Measurements from ENCODE around the gene ANKRD2. TPM values are rescaled to one million over a fixed set of nuclear protein-coding genes. Genes with fewer than 3 reads are reported as not detected.

The ANKRD2 gene
- total and polyA plus RNA-seq, 7 donors = 254 to 5,473 (median 2,026) TPM

GRCh38 chr10:97577701-97578100 lies 5.1 kb downstream of the ANKRD2 start:
- ATAC-seq = no peak
- Histone ChIP-seq H3K36me3 (ENCODE audit: insufficient read depth in 1 of 2, low read depth in 1 of 2) (peaks cover 0 to 59% of the 10 kb centered on the region in 2 donors), H3K27me3 (ENCODE audit: insufficient read depth in 3 of 3, low read length in 2 of 3) (no peaks in the 10 kb centered on the region), H3K9me3 (no peaks in the 10 kb centered on the region), H3K27ac (peak overlapping the region; percentile 61), H3K4me1 (peaks cover 19% of the 10 kb centered on the region), H3K4me3 (no peak overlapping the region)
- WGBS, 3 donors = 78 to 82% (median 81%) methylated on average over 9 of the region's 9 CpGs
- DNase-seq = no peak
- intact Hi-C loops (cut with DNase I) = no loop called here
- TF ChIP-seq CTCF (IDR thresholded peaks at IDR 0.05) = no peak

DNA sequence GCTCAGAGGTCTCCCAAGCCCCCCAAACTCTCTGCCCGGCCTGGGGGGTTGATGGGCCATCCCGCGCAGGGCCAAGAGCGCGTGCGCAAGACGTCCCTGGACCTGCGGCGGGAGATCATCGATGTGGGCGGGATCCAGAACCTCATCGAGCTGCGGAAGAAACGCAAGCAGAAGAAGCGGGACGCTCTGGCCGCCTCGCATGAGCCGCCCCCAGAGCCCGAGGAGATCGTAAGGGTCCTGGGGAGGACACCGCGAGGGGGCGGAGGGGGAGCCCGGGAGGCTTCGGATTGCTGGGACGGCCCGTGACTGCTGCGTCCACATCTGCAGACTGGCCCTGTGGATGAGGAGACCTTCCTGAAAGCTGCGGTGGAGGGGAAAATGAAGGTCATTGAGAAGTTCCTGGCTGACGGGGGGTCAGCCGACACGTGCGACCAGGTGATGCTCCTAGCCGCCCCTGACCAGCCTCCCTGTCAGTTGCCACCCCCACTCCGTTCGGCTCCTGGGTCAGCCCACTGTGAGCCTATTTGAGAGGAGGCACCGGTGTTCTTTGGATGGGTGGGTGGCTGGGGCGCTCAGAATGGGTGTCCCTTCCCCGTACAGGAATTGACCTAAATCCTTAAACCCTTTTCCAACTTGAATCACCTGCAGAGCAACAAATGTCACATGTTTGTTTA lies 5.7 kb downstream of the ANKRD2 start:
- no peaks in the 10 kb centered on the region for H3K9me3 ChIP-seq
- DNase-seq (peak in 1 of 2 donors; percentile 50), ATAC-seq (no peak)
- WGBS, 3 donors = 77 to 82% (median 81%) methylated on average over 40 of the region's 40 CpGs
- no peak for TF ChIP-seq CTCF (IDR thresholded peaks at IDR 0.05)
- no peaks in the 10 kb centered on the region for H3K27me3 ChIP-seq (ENCODE audit: insufficient read depth in 3 of 3, low read length in 2 of 3)
- intact Hi-C loops (cut with DNase I) = no loop called here
- peaks cover 21% of the 10 kb centered on the region for H3K4me1 ChIP-seq
- no peak overlapping the region for H3K4me3 ChIP-seq
- peaks cover 0 to 61% of the 10 kb centered on the region in 2 donors for H3K36me3 ChIP-seq (ENCODE audit: insufficient read depth in 1 of 2, low read depth in 1 of 2)
- no peak overlapping the region for H3K27ac ChIP-seq

GRCh38 chr10:97580421-97581367 lies 8.1 kb downstream of the ANKRD2 start:
- DNase-seq = peak in 1 of 2 donors; percentile 49
- no peak for ATAC-seq
- Histone ChIP-seq H3K36me3 (ENCODE audit: insufficient read depth in 1 of 2, low read depth in 1 of 2) (peaks cover 0 to 61% of the 10 kb centered on the region in 2 donors), H3K27me3 (ENCODE audit: insufficient read depth in 3 of 3, low read length in 2 of 3) (no peaks in the 10 kb centered on the region), H3K4me3 (no peak overlapping the region), H3K27ac (peak overlapping the region; percentile 55), H3K9me3 (no peaks in the 10 kb centered on the region), H3K4me1 (peaks cover 33% of the 10 kb centered on the region)
- intact Hi-C loops (cut with DNase I) = no loop called here
- no peak for TF ChIP-seq CTCF (IDR thresholded peaks at IDR 0.05)
- WGBS, 3 donors = 80 to 84% (median 81%) methylated on average over 9 of the region's 9 CpGs

- intact Hi-C loops (cut with DNase I) = no loop called here
- WGBS, 3 donors = 80 to 94% (median 84%) methylated on average over 8 of the region's 8 CpGs
Measured at GRCh38 chr10:97582169-97582568, 9.6 kb downstream of the ANKRD2 start.

More at GRCh38 chr10:97582169-97582568, 9.6 kb downstream of the ANKRD2 start:
- Histone ChIP-seq H3K36me3 (ENCODE audit: insufficient read depth in 1 of 2, low read depth in 1 of 2) (peaks cover 0 to 56% of the 10 kb centered on the region in 2 donors), H3K27ac (no peak overlapping the region), H3K27me3 (ENCODE audit: insufficient read depth in 3 of 3, low read length in 2 of 3) (no peaks in the 10 kb centered on the region), H3K4me3 (no peak overlapping the region), H3K4me1 (peaks cover 28% of the 10 kb centered on the region), H3K9me3 (no peaks in the 10 kb centered on the region)
- ATAC-seq = no peak
- peak in 1 of 2 donors; percentile 53 for DNase-seq
- TF ChIP-seq CTCF (IDR thresholded peaks at IDR 0.05) = no peak
